Spleen (tissue), 7 donors: ENCODE measurements around the gene MCCC1.
"Not testable (repeated sequence)": the region's sequence is repeated elsewhere in the genome, so short reads cannot be mapped to it uniquely, and the experiment has no call there.

Source experiments
- POLR2AphosphoS5 ChIP-seq, 3 donors: sonication (generic); formaldehyde crosslinking; IDR thresholded peaks; one replicate each; pipeline ENCODE4 v1.5.1; 2017; ENCODE audit warnings: antibody characterized with exemption in 3 of 3
- TF ChIP-seq, protein P1 (sequence below), 11 experiments: fragments of 200-600 bp in 7 of 11; fragments of 450-650 bp in 4 of 11; sonication (generic) in 4 of 11; IDR thresholded peaks in 8 of 11; conservative IDR thresholded peaks in 3 of 11; 1 replicate in 7 of 11; 2 replicates in 4 of 11; pipeline versions ENCODE4 v1.4.0 to v1.8.0; 2016 to 2021; ENCODE audit warnings: antibody characterized with exemption in 11 of 11, inconsistent platforms in 4 of 11, mild to moderate bottlenecking in 1 of 11
- donor health status: DM: no; HTN: no; CAD: no; lungs with moderate emphysema.
- donor health status: DM: no; HTN: no; CAD: no.
- donor health status: DM: no; HTN: no; CAD: no.

DNA sequence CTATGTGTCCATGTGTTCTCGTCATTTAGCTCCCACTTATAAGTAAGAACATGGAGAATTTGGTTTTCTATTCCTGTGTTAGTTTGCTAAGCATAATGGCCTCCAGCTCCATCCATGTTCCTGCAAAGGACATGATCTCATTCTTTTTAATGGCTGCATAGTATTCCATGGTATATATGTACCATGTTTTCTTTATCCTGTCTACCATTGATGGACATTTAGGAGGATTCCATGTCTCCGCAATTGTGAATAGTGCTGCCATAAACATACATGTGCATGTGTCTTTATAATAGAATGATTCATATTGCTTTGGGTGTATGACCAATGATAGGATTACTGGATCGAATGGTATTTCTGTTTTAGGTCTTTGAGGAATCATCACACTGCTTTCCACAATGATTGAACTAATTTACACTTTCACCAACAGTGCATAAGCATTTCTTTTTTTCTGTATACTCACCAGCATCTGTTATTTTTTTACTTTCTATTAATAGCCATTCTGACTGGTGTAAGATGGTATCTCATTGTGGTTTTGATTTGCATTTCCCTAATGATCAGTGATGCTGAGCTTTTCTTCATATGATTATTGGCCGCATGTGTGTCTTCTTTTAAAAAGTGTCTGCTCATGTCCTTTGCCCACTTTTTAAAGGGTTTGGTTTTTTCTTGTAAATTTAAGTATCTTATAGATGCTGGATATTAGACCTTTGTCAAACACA lies 105.7 kb downstream of the MCCC1 start:
- TF ChIP-seq, protein P1, sequence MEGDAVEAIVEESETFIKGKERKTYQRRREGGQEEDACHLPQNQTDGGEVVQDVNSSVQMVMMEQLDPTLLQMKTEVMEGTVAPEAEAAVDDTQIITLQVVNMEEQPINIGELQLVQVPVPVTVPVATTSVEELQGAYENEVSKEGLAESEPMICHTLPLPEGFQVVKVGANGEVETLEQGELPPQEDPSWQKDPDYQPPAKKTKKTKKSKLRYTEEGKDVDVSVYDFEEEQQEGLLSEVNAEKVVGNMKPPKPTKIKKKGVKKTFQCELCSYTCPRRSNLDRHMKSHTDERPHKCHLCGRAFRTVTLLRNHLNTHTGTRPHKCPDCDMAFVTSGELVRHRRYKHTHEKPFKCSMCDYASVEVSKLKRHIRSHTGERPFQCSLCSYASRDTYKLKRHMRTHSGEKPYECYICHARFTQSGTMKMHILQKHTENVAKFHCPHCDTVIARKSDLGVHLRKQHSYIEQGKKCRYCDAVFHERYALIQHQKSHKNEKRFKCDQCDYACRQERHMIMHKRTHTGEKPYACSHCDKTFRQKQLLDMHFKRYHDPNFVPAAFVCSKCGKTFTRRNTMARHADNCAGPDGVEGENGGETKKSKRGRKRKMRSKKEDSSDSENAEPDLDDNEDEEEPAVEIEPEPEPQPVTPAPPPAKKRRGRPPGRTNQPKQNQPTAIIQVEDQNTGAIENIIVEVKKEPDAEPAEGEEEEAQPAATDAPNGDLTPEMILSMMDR (IDR thresholded peaks at IDR 0.05 in 8 of 11, conservative IDR thresholded peaks at IDR 0.05 in 3 of 11): not testable (repeated sequence)
- not testable (repeated sequence) for TF ChIP-seq POLR2AphosphoS5 (IDR thresholded peaks at IDR 0.05)
